Fibroblast of skin of left biceps (primary cell): Measurements from ENCODE around the gene OTOGL.
"Not testable (repeated sequence)": the region's sequence is repeated elsewhere in the genome, so short reads cannot be mapped to it uniquely, and the experiment has no call there.

Experiments
- DNase-seq, 2 experiments: peaks; one replicate each; pipeline ENCODE4 v3.0.0-alpha.2; 2013; ENCODE audit warnings: low read depth in 2 of 2

OTOGL gene

DNA sequence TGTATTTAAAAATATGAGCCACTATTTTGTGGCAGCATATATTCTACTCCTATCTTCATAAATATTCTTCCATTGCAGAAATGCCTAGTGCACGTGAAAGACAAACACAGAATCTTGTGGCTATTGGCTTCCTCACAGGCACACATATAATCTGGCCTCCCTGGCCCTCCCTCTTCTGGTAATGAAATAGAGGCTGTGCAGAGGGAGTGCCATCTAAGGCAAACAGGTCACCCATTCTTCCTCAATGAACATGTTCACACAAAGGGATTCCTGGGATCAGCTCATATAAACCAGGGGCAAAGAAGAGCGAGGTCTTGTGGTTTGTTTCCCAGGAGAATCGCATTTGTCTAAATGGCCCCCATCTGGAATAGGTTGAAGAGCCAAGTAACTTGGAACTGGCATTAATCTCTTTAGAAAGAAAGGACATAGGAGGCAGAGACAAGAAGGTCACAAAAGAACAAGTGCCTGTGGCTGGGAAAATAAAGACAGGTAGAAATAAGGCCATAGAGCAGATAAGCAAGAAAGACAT lies 173.1 kb downstream of the OTOGL start:
- DNase-seq = no peak

GRCh38 chr12:80273144-80273543 lies 173.8 kb downstream of the OTOGL start:
- no peak for DNase-seq

- DNase-seq = no peak
These were observed 178.4 kb downstream of the OTOGL start for GRCh38 chr12:80277732-80278131.

GRCh38 chr12:80282226-80282625 lies 182.9 kb downstream of the OTOGL start:
- no peak for DNase-seq

GRCh38 chr12:80282761-80283160 lies 183.4 kb downstream of the OTOGL start:
- no peak for DNase-seq

- DNase-seq = no peak
These were observed 191.9 kb downstream of the OTOGL start for GRCh38 chr12:80291108-80291754.

DNA sequence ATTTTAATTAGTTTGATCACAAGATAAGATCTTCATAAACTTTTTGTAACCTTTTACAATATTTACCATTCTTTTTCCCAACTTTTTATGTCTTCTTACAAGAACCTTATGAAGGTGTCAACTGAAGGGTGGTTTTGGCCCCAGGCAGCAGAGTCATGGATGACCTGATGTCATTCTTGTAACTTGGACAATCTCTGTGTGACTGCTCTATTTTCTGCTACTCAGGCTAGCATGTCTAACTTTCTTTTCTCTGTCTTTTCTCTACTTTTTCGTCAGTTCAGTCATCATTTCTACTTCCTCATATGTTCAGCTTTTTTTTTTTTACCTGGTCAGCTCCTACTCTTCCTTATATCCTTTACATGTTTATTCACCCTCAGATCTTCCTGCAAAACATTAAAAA lies 194.0 kb downstream of the OTOGL start:
- no peak for DNase-seq

DNA sequence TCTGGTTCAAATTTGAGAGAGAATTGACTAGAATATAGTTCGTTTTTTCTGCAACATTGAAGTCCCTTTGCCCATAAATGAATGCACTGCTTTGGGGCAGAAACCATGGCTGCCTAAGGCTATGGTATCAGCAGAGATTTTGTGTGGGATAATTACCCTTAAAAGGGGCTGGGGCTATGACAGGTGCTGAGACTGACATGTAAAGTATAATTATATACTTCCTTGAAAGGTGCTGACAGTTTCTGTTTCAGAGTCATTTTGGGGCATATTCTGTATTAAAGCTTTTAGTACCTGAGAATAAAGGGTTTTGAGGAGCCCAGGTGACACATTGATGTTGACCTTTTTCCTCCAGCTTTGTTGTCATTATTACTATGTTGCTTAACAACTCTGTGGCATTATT lies 194.4 kb downstream of the OTOGL start:
- no peak for DNase-seq

DNA sequence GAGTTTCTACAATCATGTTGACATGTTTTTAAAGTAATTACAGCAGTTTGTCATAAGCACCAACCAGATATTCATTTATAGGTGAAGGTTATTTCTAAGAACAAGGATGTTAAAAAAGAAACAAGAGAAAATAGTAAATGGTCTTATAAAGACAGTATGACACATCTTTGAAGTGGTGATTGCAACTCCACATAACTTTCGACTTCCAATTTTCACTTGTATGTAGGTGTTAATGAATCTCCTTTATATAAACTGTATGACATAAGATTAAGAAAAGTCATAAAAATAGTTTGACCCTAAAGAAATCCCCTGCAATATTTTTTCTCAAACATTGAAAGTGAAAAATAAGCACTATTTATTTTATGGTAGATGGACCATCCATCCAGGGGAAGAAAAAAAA lies 199.9 kb downstream of the OTOGL start:
- DNase-seq = no peak

GRCh38 chr12:80299976-80300375 lies 200.6 kb downstream of the OTOGL start:
- no peak for DNase-seq

- not testable (repeated sequence) for DNase-seq
These were observed 208.1 kb downstream of the OTOGL start for GRCh38 chr12:80307436-80307835.

GRCh38 chr12:80313209-80313608 lies 213.9 kb downstream of the OTOGL start:
- no peak for DNase-seq

GRCh38 chr12:80314741-80315140 lies 215.4 kb downstream of the OTOGL start:
- DNase-seq = no peak

DNA sequence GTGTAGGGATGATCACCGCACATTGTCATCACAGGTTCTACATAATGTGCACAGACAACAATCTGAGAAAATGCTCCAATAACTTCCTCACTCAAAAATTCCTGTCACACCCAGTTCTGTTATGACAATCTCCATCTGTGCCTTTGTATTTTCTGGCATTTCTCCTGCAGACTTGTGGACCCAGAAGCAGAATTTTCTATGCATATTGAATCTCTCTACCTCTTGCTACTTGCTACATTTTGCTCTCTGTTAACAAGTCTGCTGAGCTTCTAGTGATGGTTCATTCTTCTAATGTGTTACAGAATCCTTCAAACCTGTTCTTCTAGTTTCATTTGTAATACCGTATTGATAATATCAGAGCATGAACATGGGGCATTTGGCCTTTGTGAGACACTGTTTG lies 216.9 kb downstream of the OTOGL start:
- no peak for DNase-seq

DNA sequence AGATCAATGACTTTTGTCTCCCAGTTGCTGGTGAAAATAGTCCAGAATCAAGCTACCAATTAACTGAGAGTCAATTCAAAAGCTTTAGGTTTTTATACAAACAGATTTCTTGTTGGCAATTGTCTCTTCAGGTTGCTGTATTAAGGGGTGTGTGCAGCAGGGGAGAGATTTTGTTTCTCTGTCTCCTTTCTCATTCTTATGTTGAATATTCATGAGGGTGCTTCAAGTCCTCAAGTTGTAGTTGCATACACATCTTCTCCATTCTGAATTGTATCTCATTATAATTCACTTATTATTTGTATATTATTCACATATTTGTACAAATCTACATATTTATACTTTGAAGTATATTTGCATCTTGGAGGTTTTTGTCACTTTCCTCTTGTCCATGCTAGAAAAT lies 218.0 kb downstream of the OTOGL start:
- no peak for DNase-seq

DNA sequence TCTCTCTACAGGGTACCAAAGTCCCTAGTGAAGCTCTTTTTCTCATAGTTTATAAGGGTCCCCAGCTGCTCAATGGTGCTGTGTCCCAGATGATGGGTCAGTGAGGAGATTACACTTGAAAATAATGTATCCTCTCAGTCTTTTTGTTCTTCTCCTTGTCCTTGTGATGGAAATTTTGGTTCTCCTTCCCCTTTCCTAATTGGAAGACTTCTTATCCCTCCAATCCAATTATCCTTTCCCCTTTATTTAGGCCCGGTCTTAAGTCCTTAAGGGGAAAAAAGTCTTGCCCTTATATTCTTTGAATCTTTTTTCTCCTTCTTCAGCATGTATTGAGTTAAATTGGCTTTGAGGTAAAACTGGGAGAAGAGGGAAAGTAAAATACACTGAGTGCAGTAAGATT lies 218.6 kb downstream of the OTOGL start:
- no peak for DNase-seq

DNA sequence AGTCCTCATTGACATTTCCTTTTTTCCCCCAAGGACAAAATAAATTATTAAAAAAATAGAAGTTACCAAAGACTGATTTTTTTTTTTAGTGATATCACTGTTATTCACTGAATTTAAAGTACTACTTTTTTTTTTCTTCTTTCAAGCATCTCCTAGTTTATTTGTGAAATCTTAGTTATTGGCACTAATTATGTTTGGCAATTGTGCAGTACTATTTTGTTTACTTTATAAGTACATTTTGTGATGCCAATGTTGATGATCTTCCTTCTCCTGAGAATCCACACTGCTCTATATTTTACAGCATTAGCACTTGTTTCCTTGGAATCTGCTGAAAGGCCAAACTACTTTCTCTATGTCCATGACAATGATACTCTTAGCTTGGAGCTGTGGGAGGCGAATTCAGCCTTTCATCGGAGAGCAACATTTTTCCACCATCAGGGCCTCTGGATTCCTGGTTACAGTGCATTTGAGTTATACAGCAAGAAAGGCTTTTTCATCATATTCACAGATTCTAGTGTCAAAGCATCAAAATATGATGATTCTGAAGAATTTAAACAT lies 220.9 kb downstream of the OTOGL start:
- no peak for DNase-seq

- no peak for DNase-seq
These were observed 222.3 kb downstream of the OTOGL start for GRCh38 chr12:80321653-80322052.

- no peak for DNase-seq
These were observed 226.0 kb downstream of the OTOGL start for GRCh38 chr12:80325167-80325959.

GRCh38 chr12:80332827-80333226 lies 233.5 kb downstream of the OTOGL start:
- no peak for DNase-seq

DNA sequence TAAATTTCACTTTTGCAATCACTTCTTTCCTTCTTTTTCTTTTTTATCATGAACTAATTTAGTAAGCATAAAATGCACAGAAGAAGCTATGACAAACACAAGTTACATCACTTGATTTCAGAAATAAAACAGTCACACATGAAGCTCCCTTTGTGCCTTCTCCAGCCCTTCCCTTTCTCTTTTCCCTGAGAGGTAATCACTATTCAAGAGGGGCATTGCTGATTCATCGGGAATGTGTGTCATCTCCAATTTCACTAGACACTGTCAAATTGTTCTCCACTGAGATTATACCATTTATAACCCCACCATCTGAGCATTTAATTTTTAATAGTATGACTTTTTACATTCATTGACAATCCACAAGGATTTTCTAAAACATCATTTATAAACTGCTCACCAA lies 253.1 kb downstream of the OTOGL start:
- no peak for DNase-seq

DNA sequence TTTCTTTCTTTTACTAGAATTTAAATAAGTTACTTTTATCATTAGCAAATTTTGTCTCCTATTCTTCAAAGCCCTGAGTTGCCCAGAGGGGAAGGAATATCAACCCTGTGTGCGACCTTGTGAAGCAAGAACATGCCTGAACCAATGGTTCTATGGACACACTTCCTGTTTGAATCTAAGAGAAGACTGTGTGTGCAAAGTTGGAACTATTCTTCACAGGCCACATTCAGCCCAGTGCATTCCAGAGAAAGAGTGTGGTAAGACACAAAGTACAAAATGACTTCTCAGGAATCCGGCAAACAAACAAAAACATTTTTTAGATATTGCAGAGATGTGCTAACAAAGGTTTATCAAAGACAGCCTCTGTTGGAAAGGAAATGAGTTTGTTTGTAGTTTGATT lies 253.9 kb downstream of the OTOGL start:
- no peak for DNase-seq

DNA sequence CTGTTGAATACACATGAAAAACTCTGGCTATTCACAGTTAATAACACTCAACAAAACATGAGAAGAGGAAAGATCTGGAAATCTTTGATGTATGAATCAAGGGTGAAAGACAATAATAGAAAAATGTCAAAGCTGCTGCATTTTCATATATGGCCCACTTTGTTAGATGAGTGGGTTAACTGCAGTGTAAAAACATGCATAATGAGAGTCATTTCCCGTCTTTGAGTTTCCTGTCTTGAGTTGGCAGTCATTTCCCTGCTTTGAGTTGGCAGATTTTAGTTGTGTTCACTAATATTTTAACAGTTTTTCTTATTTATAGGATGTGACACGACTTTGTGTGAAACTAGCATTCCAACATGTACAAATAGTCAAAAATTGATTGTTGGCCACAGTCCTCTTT lies 256.8 kb downstream of the OTOGL start:
- no peak for DNase-seq
